K562 (cell line): ENCODE measurements around the gene ING4. TPM values are rescaled to one million over a fixed set of nuclear protein-coding genes. Genes with fewer than 3 reads are reported as not detected.
A peak's percentile ranks its signal among the peaks of the same experiment; 100 is the strongest.

Experiments
- BACH1 ChIP-seq: fragments of 200-800 bp; sonication (Bioruptor generic); IDR thresholded peaks from 2 replicates; pipeline ENCODE4 v1.6.1; 2016; ENCODE audit warnings: missing genetic modification characterization, missing compliant biosample characterization
- CHD4 ChIP-seq: fragments of 200-600 bp; sonication (generic); IDR thresholded peaks from 3 replicates; pipeline ENCODE4 v1.6.1; 2012; ENCODE audit warnings: low read depth, mild to moderate bottlenecking, mixed read lengths, low read length, inconsistent platforms; ENCODE audit not compliant: insufficient read depth, insufficient replicate concordance, poor library complexity, severe bottlenecking
- DACH1 ChIP-seq: fragments of 450-650 bp; IDR thresholded peaks from 2 replicates; pipeline ENCODE4 v1.6.1; 2018; ENCODE audit not compliant: partially characterized antibody
- EHMT2 ChIP-seq: fragments of 450-650 bp; IDR thresholded peaks from 2 replicates; pipeline ENCODE4 v1.6.1; 2018; ENCODE audit warnings: antibody characterized with exemption
- FOXJ2 ChIP-seq: fragments of 200-800 bp; sonication (Bioruptor generic); IDR thresholded peaks from 2 replicates; pipeline ENCODE4 v1.6.1; 2016; ENCODE audit warnings: missing genetic modification characterization, missing compliant biosample characterization
- FOXK1 ChIP-seq: sonication (generic); formaldehyde crosslinking; IDR thresholded peaks from 2 replicates; pipeline ENCODE4 v1.8.0; 2022; ENCODE audit warnings: missing genetic modification reagents, mild to moderate bottlenecking, borderline replicate concordance
- HNRNPUL1 ChIP-seq: fragments of 200-400 bp; formaldehyde crosslinking; IDR thresholded peaks from 2 replicates; pipeline ENCODE4 v1.6.1; 2017; ENCODE audit warnings: low read length
- KLF13 ChIP-seq: fragments of 450-650 bp; IDR thresholded peaks from 2 replicates; pipeline ENCODE4 v1.6.1; 2016; ENCODE audit warnings: missing genetic modification characterization, low read depth, mild to moderate bottlenecking, missing compliant biosample characterization, moderate library complexity, borderline replicate concordance
- L3MBTL2 ChIP-seq: fragments of 450-650 bp; IDR thresholded peaks from 2 replicates; pipeline ENCODE4 v1.6.1; 2016; ENCODE audit warnings: mild to moderate bottlenecking, moderate library complexity
- LCOR ChIP-seq: sonication (generic); formaldehyde crosslinking; IDR thresholded peaks from 2 replicates; pipeline ENCODE4 v1.8.0; 2022; ENCODE audit warnings: mild to moderate bottlenecking, missing genetic modification reagents
- NCOA2 ChIP-seq, 2 experiments: fragments of 450-650 bp; IDR thresholded peaks; 2 replicates each; pipeline ENCODE4 v1.6.1; 2018; ENCODE audit warnings: mild to moderate bottlenecking in 2 of 2, moderate library complexity in 1 of 2; ENCODE audit not compliant: partially characterized antibody in 2 of 2
- POLR2G ChIP-seq: fragments of 200-400 bp; formaldehyde crosslinking; IDR thresholded peaks from 2 replicates; pipeline ENCODE4 v1.6.1; 2017; ENCODE audit warnings: low read depth, mild to moderate bottlenecking, antibody characterized with exemption, low read length, moderate library complexity
- PTBP1 ChIP-seq: fragments of 200-400 bp; formaldehyde crosslinking; IDR thresholded peaks from 2 replicates; pipeline ENCODE4 v1.6.1; 2017; ENCODE audit warnings: low read depth, low read length
- RAD51 ChIP-seq: fragments of 450-650 bp; IDR thresholded peaks from 2 replicates; pipeline ENCODE4 v1.7.1; 2016; ENCODE audit warnings: low read depth, mild to moderate bottlenecking, borderline replicate concordance
- SMARCC2 ChIP-seq: fragments of 450-650 bp; IDR thresholded peaks from 2 replicates; pipeline ENCODE4 v1.6.1; 2017; ENCODE audit warnings: antibody characterized with exemption, moderate library complexity, mild to moderate bottlenecking, low read depth
- TEAD2 ChIP-seq: fragments of 450-650 bp; IDR thresholded peaks from 2 replicates; pipeline ENCODE4 v1.6.1; 2016; ENCODE audit warnings: missing genetic modification characterization, control low read depth, missing compliant biosample characterization
- ZNF507 ChIP-seq: conservative IDR thresholded peaks from 2 replicates; pipeline ENCODE4 v1.6.1; 2017; ENCODE audit warnings: missing genetic modification characterization, missing compliant biosample characterization
- polyA plus RNA-seq, 8 experiments: library from polyadenylated mRNA; depleted of rRNA in 4 of 8; stranded (reverse) in 5 of 8; unstranded in 3 of 8; fragments of >200 nt; fragmentation: Nextera tagmentation in 2 of 8; fragmentation: Illumina TruSeq in 1 of 8; extraction: Ambion mirVana in 2 of 8; extraction: Trizol in 1 of 8; gene quantifications; 2 replicates each; pipeline versions ENCODE4 v1.2.1 to v1.2.3, GENCODE V29; 2011 to 2014; ENCODE audit warnings: inconsistent platforms in 1 of 8, missing spikeins in 1 of 8
- total RNA-seq, 7 experiments: library from RNA; depleted of rRNA in 6 of 7; stranded (reverse); fragments of >200 nt in 6 of 7; fragmentation: Illumina TruSeq in 2 of 7; extraction: Trizol in 2 of 7; gene quantifications; 2 replicates each; pipeline versions ENCODE4 v1.2.1 to v1.2.3, GENCODE V29; 2011 to 2021; ENCODE audit warnings: low replicate concordance in 1 of 7
- TF ChIP-seq, protein P1 (sequence below): fragments of 250-450 bp; sonication (Bioruptor Pico); IDR thresholded peaks from 2 replicates; pipeline ENCODE4 v1.8.0; 2021; ENCODE audit warnings: moderate library complexity, mild to moderate bottlenecking, inconsistent platforms
- TF ChIP-seq, protein P2 (sequence below): fragments of 450-650 bp; conservative IDR thresholded peaks from 2 replicates; pipeline ENCODE4 v1.6.1; 2016; ENCODE audit warnings: missing genetic modification characterization, low read depth, mild to moderate bottlenecking, control low read depth, missing compliant biosample characterization
- TF ChIP-seq, protein P3 (sequence below), 2 experiments: IDR thresholded peaks; 2 replicates each; pipeline ENCODE4 v1.6.1; 2011; ENCODE audit warnings: borderline replicate concordance in 1 of 2, control low read depth in 1 of 2, low read depth in 1 of 2, low read length in 1 of 2, mild to moderate bottlenecking in 1 of 2, mixed read lengths in 1 of 2, moderate library complexity in 1 of 2; ENCODE audit not compliant: insufficient read depth in 1 of 2, insufficient read length in 1 of 2, poor library complexity in 1 of 2, severe bottlenecking in 1 of 2; ENCODE audit errors: extremely low read depth in 1 of 2
- TF ChIP-seq, protein P4 (sequence below): fragments of 250-450 bp; sonication (Bioruptor Pico); IDR thresholded peaks from 2 replicates; pipeline ENCODE4 v1.5.1; 2021; ENCODE audit warnings: mild to moderate bottlenecking
- TF ChIP-seq, protein P5 (sequence below): fragments of 200-800 bp; sonication (Bioruptor generic); IDR thresholded peaks from 2 replicates; pipeline ENCODE4 v1.6.1; 2017; ENCODE audit warnings: missing genetic modification characterization, missing compliant biosample characterization

Gene ING4
- total and polyA plus RNA-seq, 9 of the 15 experiments (the other 6 are each of a cell fraction or from before 2014, with no cell fraction given) = 6.6 to 30.2 (median 15.7) TPM

DNA sequence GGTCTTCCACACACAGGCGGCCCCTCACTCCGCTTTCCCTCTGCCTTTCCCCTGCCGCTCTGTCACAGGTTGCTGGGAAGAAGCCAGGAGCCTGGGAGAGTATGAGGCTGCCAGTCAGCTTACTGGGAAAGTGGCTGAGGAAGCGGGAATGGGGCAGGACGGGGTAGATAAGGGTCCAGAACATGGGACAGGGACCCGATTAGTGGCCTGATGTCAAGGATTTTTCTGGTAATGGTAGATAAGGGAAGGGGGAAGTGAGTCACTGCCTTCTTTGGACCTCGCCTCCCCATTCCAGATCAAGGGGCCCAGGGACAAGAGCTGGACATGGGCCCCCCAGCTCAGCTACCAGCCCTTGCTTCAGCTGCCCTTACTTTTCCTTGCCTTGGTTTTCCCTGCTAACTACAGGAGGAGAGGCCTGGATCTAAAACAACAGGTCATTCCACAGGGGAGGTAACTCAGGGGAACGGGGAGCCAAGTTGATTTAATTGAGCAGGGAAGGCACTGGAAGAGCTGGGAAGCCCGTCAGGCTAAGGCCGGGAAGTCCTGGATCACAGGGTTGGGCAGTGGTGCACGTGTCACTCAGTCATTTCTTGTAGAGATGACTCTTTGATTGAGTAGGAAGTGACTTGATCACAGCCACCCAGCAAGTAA, 23.6 kb downstream of the ING4 start (continued):
- no peak for TF ChIP-seq TEAD2 (tag)
- no peak for TF ChIP-seq EHMT2
- no peak for TF ChIP-seq CHD4
- 0 out of 2 replicates have a peak, but pooled peaks have one; percentile 33 for TF ChIP-seq BACH1 (tag)
- no peak for TF ChIP-seq FOXJ2 (tag)
- no peak for TF ChIP-seq PTBP1
- 0 out of 2 replicates have a peak, but pooled peaks have one; percentile 51 for TF ChIP-seq L3MBTL2
- no peak for TF ChIP-seq FOXK1 (CRISPR knock-in tag)
- TF ChIP-seq, protein P1, sequence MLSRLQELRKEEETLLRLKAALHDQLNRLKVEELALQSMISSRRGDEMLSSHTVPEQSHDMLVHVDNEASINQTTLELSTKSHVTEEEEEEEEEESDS = no peak
- 0 out of 2 replicates have a peak, but pooled peaks have one; percentile 4 for TF ChIP-seq POLR2G
- TF ChIP-seq ZNF507 (tag) = no peak
- TF ChIP-seq, protein P2, sequence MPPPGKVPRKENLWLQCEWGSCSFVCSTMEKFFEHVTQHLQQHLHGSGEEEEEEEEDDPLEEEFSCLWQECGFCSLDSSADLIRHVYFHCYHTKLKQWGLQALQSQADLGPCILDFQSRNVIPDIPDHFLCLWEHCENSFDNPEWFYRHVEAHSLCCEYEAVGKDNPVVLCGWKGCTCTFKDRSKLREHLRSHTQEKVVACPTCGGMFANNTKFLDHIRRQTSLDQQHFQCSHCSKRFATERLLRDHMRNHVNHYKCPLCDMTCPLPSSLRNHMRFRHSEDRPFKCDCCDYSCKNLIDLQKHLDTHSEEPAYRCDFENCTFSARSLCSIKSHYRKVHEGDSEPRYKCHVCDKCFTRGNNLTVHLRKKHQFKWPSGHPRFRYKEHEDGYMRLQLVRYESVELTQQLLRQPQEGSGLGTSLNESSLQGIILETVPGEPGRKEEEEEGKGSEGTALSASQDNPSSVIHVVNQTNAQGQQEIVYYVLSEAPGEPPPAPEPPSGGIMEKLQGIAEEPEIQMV = no peak
- peak; percentile 38 for TF ChIP-seq DACH1
- TF ChIP-seq RAD51 = no peak
- TF ChIP-seq NCOA2 (IDR thresholded peaks at IDR 0.05; ENCODE audit: partially characterized antibody in 2 of 2) = no peak
- TF ChIP-seq, protein P3, sequence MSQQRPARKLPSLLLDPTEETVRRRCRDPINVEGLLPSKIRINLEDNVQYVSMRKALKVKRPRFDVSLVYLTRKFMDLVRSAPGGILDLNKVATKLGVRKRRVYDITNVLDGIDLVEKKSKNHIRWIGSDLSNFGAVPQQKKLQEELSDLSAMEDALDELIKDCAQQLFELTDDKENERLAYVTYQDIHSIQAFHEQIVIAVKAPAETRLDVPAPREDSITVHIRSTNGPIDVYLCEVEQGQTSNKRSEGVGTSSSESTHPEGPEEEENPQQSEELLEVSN (IDR thresholded peaks at IDR 0.05; ENCODE audit: borderline replicate concordance in 1 of 2, extremely low read depth in 1 of 2, insufficient read depth in 1 of 2, insufficient read length in 1 of 2, low read depth in 1 of 2, low read length in 1 of 2, poor library complexity in 1 of 2, severe bottlenecking in 1 of 2) = peak in 1 of 2 experiments; percentile 8
- no peak for TF ChIP-seq HNRNPUL1
- no peak for TF ChIP-seq KLF13 (tag)
- TF ChIP-seq, protein P4, sequence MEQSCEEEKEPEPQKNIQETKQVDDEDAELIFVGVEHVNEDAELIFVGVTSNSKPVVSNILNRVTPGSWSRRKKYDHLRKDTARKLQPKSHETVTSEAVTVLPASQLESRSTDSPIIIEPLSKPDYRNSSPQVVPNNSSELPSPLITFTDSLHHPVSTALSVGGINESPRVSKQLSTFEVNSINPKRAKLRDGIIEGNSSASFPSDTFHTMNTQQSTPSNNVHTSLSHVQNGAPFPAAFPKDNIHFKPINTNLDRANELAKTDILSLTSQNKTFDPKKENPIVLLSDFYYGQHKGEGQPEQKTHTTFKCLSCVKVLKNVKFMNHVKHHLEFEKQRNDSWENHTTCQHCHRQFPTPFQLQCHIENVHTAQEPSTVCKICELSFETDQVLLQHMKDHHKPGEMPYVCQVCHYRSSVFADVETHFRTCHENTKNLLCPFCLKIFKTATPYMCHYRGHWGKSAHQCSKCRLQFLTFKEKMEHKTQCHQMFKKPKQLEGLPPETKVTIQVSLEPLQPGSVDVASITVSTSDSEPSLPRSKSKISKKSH = no peak
- peak; percentile 91 for TF ChIP-seq SMARCC2
- peak; percentile 46; the same call in 1 of the 2 replicates for TF ChIP-seq LCOR
- TF ChIP-seq, protein P5, sequence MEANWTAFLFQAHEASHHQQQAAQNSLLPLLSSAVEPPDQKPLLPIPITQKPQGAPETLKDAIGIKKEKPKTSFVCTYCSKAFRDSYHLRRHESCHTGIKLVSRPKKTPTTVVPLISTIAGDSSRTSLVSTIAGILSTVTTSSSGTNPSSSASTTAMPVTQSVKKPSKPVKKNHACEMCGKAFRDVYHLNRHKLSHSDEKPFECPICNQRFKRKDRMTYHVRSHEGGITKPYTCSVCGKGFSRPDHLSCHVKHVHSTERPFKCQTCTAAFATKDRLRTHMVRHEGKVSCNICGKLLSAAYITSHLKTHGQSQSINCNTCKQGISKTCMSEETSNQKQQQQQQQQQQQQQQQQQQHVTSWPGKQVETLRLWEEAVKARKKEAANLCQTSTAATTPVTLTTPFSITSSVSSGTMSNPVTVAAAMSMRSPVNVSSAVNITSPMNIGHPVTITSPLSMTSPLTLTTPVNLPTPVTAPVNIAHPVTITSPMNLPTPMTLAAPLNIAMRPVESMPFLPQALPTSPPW = peak; percentile 67
